ENCODE data around the gene OS9. TPM values are rescaled to one million over a fixed set of nuclear protein-coding genes. Genes with fewer than 3 reads are reported as not detected.
"Not testable (repeated sequence)": the region's sequence is repeated elsewhere in the genome, so short reads cannot be mapped to it uniquely, and the experiment has no call there.

The OS9 gene
- total RNA-seq, 1 donor from 2014 or later: 233 TPM

GRCh38 chr12:57674691-57675090 lies 19.2 kb upstream of the OS9 start:
- no peak for TF ChIP-seq CTCF (IDR thresholded peaks at IDR 0.05)
- Histone ChIP-seq H3K27ac (no peak overlapping the region), H3K4me3 (no peak overlapping the region), H3K27me3 (no peaks in the 10 kb centered on the region), H3K36me3 (no peaks in the 10 kb centered on the region), H3K9me3 (no peaks in the 10 kb centered on the region), H3K4me1 (no peaks in the 10 kb centered on the region)
- DNase-seq (ENCODE audit: low spot score in 2 of 2): no peak
- intact Hi-C loops (cut with DNase I): no loop called here

DNA sequence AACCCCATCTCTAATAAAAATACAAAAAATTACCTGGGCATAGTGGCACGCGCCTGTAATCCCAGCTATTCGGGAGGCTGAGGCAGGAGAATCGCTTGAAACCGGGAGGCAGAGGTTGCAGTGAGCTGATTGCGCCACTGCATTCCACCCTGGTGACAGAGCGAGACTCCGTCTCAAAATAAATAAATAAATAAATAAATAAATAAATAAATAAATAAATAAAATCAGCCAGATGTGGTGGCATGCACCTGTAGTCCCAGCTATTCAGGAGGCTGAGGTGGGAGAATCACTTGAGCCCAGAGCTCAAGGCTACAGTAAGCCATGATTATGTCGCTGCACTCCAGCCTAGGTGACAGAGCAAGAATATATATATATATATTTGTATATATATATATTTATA lies 16.0 kb upstream of the OS9 start:
- H3K27me3 ChIP-seq; DNase-seq (ENCODE audit: low spot score in 2 of 2); H3K36me3 ChIP-seq; intact Hi-C loops (cut with DNase I); H3K4me1 ChIP-seq; H3K9me3 ChIP-seq; H3K27ac ChIP-seq; H3K4me3 ChIP-seq: not testable (repeated sequence)

- intact Hi-C loops (cut with DNase I): no loop called here
- no peak for TF ChIP-seq CTCF (IDR thresholded peaks at IDR 0.05)
- no peak overlapping the region for H3K27ac ChIP-seq
- H3K9me3 ChIP-seq: no peaks in the 10 kb centered on the region
- H3K4me3 ChIP-seq: no peak overlapping the region
- H3K36me3 ChIP-seq: no peaks in the 10 kb centered on the region
- H3K4me1 ChIP-seq: no peaks in the 10 kb centered on the region
- no peaks in the 10 kb centered on the region for H3K27me3 ChIP-seq
- DNase-seq (ENCODE audit: low spot score in 2 of 2): no peak
These were observed 14.2 kb upstream of the OS9 start for GRCh38 chr12:57679697-57680096.

GRCh38 chr12:57687862-57688261 lies 6.1 kb upstream of the OS9 start:
- H3K27me3 ChIP-seq: no peaks in the 10 kb centered on the region
- H3K4me3 ChIP-seq: no peak overlapping the region
- intact Hi-C loops (cut with DNase I): no loop called here
- H3K27ac ChIP-seq: no peak overlapping the region
- TF ChIP-seq CTCF (IDR thresholded peaks at IDR 0.05): no peak
- DNase-seq (ENCODE audit: low spot score in 2 of 2): no peak
- no peaks in the 10 kb centered on the region for H3K36me3 ChIP-seq
- H3K4me1 ChIP-seq: no peaks in the 10 kb centered on the region
- no peaks in the 10 kb centered on the region for H3K9me3 ChIP-seq

- H3K4me1 ChIP-seq: no peaks in the 10 kb centered on the region
- TF ChIP-seq CTCF (IDR thresholded peaks at IDR 0.05): no peak
- H3K9me3 ChIP-seq: no peaks in the 10 kb centered on the region
- no peaks in the 10 kb centered on the region for H3K36me3 ChIP-seq
- intact Hi-C loops (cut with DNase I): no loop called here
- no peaks in the 10 kb centered on the region for H3K27me3 ChIP-seq
- no peak overlapping the region for H3K27ac ChIP-seq
- H3K4me3 ChIP-seq: no peak overlapping the region
- no peak for DNase-seq (ENCODE audit: low spot score in 2 of 2)
These were observed 5.0 kb upstream of the OS9 start for GRCh38 chr12:57688931-57689330.

GRCh38 chr12:57692500-57692899 lies 1.4 kb upstream of the OS9 start:
- Histone ChIP-seq H3K4me3 (no peak overlapping the region), H3K27me3 (no peaks in the 10 kb centered on the region), H3K9me3 (no peaks in the 10 kb centered on the region), H3K27ac (no peak overlapping the region), H3K36me3 (peaks cover 18 to 19% of the 10 kb centered on the region in 2 donors), H3K4me1 (peaks cover 0 to 7% of the 10 kb centered on the region in 2 donors)
- no peak for TF ChIP-seq CTCF (IDR thresholded peaks at IDR 0.05)
- intact Hi-C loops (cut with DNase I): loop anchor here (5.0 kb wide), 1 partner anchor 80 kb away; the partner anchor contains the start of gene ARHGEF25
- DNase-seq (ENCODE audit: low spot score in 2 of 2): no peak

Measured in ascending aorta (tissue), 2 donors.